SJCRH30 (cell line): ENCODE data around the gene FKRP. TPM values are rescaled to one million over a fixed set of nuclear protein-coding genes. Genes with fewer than 3 reads are reported as not detected.
"Not testable (repeated sequence)": the region's sequence is repeated elsewhere in the genome, so short reads cannot be mapped to it uniquely, and the experiment has no call there.

ENCODE experiments used
- DNase-seq, 2 experiments: peaks; one replicate each; pipeline ENCODE4 v3.0.0-alpha.2; 2015 to 2020
- H3K27ac ChIP-seq: fragments of 250-450 bp; sonication (Bioruptor Pico); 2 replicates; pipeline ENCODE4 v1.5.1; 2020; ENCODE audit warnings: mild to moderate bottlenecking, moderate library complexity
- H3K27me3 ChIP-seq: fragments of 250-450 bp; sonication (Bioruptor Pico); 2 replicates; pipeline ENCODE4 v1.5.1; 2020; ENCODE audit warnings: mild to moderate bottlenecking, moderate library complexity
- H3K36me3 ChIP-seq: fragments of 250-450 bp; sonication (Bioruptor Pico); 2 replicates; pipeline ENCODE4 v1.5.1; 2020; ENCODE audit warnings: mild to moderate bottlenecking, moderate library complexity
- H3K4me1 ChIP-seq: fragments of 250-450 bp; sonication (Bioruptor Pico); 2 replicates; pipeline ENCODE4 v1.5.1; 2020; ENCODE audit warnings: mild to moderate bottlenecking, moderate library complexity
- H3K4me3 ChIP-seq: fragments of 250-450 bp; sonication (Bioruptor Pico); 2 replicates; pipeline ENCODE4 v1.5.1; 2020; ENCODE audit warnings: mild to moderate bottlenecking, moderate library complexity
- H3K9me3 ChIP-seq: fragments of 250-450 bp; sonication (Bioruptor Pico); replicated peaks from 2 replicates; pipeline ENCODE4 v1.5.1; 2020; ENCODE audit warnings: mild to moderate bottlenecking, moderate library complexity
- total RNA-seq: library from RNA; depleted of rRNA; stranded (reverse); fragments of >200 nt; shearing (Covaris generic); gene quantifications from 2 replicates; pipeline ENCODE4 v1.2.3, GENCODE V29; 2014

The FKRP gene
- total RNA-seq, 1 experiment from 2014 or later: 15.6 TPM

DNA sequence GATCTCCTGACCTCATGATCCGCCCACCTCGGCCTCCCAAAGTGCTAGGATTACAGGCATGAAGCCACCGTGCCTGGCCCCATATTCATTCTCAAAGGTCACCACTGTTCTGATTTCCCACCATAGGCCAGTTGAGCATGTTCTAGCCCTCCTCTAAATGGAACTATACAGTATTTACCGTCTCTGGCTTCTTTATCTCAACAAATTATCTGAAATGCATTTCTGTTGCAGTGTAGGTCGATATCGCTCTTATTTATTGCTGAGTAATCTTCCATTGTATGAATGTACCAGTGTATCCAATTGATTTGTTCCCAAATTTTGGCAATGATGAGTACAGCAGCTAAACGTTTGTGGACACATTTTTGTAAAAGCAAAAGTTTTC is 27.2 kb downstream of the FKRP start:
- Histone ChIP-seq H3K4me3 (no peak overlapping the region), H3K4me1 (peaks cover 6% of the 10 kb centered on the region; the same call in 1 of the 2 replicates), H3K27ac (no peak overlapping the region), H3K27me3 (no peaks in the 10 kb centered on the region; the same call in 1 of the 2 replicates), H3K9me3 (no peaks in the 10 kb centered on the region), H3K36me3 (peaks cover 29% of the 10 kb centered on the region)
- no peak for DNase-seq

DNA sequence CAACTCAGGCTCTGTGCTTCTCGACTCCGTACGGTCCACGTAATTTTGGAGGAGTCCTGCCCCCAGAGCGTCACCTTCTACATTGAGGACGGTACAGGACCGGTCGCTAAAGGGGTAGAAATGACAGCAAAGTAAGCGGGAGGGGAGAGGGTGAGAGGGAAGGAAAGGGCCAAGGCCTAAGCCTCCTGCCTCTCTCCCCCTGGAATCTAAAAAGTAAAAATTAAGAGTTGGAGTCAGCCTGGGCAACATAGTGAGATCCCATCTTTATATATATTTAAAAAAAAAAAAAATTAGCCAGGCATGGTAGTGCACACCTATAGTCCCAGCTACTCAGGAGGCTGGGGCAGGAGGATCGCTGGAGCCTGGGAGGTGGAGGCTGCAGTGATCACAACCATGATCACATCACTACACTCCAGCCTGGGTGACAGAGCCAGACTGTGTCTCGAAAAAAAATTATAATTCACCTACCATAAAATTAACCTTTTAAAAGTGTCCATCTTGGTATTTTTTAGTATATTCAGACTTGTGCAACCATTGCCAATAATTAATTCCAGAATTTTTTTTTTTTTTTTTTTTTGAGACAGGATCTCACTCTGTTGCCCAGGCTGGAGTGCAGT is 29.9 kb downstream of the FKRP start:
- no peak for DNase-seq
- H3K27ac ChIP-seq: no peak overlapping the region
- no peaks in the 10 kb centered on the region for H3K9me3 ChIP-seq
- H3K4me1 ChIP-seq: peaks cover 4% of the 10 kb centered on the region; the same call in 1 of the 2 replicates
- peaks cover 29% of the 10 kb centered on the region for H3K36me3 ChIP-seq
- H3K4me3 ChIP-seq: no peak overlapping the region
- no peaks in the 10 kb centered on the region; the same call in 1 of the 2 replicates for H3K27me3 ChIP-seq

DNA sequence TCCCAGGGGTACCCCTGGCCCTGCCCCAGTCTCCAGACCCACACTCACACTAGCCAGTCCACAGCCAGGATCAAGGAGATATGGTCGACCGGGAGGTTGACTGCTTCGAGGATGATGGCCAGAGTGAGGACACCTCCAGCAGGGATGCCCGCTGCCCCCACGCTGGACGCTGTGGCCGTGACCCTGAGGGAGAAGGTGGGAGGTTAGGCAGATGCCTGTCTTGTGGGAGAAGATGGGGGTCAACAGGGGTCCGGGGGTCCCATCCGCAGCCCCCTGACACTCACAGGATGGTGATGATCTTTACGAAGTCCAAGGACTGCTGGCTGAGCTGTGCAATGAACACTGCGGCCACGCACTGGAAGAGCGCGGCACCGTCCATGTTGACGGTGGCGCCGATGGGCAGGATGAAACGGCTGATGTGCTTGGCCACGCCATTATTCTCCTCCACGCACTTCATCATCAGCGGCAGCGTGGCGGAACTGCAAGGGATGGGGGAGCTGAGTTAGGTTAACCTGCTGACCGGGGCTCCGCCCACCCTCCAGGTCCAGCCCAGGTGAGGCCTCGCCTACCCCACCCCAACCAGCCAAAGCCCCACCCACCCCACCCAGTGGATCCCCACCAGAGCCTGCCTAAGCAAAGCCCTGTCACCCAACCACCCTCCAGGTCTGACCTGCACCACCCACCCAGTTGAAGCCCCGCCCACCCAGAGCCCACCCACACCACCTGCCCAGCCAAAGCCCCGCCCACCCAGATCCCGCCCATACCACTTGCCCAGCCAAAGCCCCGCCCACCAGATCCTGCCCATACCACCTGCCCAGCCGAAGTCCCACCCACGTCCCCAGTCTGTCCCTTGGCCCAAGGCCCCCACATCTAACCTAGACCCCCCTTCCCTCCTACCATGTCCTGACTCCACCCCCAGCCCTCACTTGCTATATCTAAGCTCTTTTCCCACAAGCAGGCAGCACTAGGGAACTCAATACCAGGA is 31.4 kb downstream of the FKRP start:
- DNase-seq: peak in 1 of 2 experiments; percentile 25
- H3K9me3 ChIP-seq: no peaks in the 10 kb centered on the region
- H3K4me3 ChIP-seq: no peak overlapping the region
- no peaks in the 10 kb centered on the region for H3K27me3 ChIP-seq
- peaks cover 39% of the 10 kb centered on the region for H3K36me3 ChIP-seq
- H3K4me1 ChIP-seq: no peaks in the 10 kb centered on the region
- H3K27ac ChIP-seq: no peak overlapping the region

DNA sequence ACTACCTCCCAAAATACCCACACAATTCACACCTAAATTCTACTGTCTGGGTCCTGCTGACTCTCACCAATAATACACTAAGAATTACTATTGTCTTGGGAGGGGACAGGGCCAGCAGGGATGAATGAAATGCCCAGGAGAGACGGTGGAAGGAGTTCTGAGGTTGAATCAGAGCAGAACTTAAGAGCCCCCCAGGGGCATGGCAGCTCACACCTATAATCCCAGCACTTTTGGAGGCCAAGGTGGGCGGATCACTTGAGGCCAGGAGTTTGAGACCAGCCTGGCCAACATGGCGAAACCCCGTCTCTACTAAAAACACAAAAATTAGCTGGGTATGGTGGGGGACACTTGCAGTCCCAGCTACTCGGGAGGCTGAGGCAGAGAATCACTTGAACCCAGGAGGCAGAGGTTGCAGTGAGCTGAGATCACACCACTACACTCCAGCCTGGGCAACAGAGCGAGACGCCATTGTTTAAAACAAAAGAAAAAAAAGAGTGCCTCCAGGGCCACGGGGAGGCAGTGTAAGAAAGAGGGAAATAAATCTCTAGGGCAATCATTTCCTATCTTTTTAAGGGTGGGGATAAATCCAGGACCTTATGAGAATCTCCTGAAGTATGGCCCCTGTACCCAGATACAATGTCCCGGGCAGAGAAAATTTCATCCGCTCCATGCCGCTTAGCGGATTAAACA is 32.2 kb downstream of the FKRP start:
- H3K9me3 ChIP-seq, DNase-seq, H3K4me1 ChIP-seq, H3K27me3 ChIP-seq, H3K4me3 ChIP-seq, H3K27ac ChIP-seq: not testable (repeated sequence)
- H3K36me3 ChIP-seq: peaks cover 39% of the 10 kb centered on the region

DNA sequence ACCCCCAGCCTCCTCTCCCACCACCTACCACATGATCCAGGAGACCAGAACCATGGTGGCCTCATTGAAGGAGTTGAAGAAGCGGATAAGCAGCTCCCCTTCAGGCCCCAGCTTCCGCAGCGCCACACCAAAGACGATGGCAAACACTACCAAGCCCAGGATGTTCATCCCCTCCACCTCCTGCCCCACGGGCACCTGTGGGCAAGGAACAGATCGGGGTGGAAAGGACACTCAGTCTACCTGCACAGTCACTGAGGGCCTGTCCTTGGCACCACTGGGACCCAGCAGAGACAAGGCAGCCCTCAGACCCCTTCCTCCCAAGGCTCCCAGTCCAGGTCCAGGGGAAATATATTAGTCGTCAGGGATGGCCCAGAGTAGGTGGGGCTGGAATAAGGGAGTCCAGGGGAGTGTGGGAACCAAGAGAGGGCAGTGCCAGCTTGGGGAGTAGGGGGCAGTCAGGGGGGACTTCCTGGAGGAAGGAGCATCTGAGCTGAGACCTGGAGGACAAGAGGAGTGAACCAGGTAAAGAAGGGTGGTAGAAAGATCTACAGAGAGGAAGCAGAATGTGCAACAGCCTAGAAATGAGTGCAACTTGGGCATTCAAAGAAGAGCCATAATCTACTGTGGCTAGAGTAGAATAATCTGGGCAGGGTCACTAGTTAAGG is 36.6 kb downstream of the FKRP start:
- DNase-seq: no peak
- H3K9me3 ChIP-seq: no peaks in the 10 kb centered on the region
- H3K27ac ChIP-seq: no peak overlapping the region
- H3K4me3 ChIP-seq: no peak overlapping the region
- H3K36me3 ChIP-seq: peaks cover 19% of the 10 kb centered on the region
- H3K27me3 ChIP-seq: no peaks in the 10 kb centered on the region
- peaks cover 11% of the 10 kb centered on the region; the same call in 1 of the 2 replicates for H3K4me1 ChIP-seq

DNA sequence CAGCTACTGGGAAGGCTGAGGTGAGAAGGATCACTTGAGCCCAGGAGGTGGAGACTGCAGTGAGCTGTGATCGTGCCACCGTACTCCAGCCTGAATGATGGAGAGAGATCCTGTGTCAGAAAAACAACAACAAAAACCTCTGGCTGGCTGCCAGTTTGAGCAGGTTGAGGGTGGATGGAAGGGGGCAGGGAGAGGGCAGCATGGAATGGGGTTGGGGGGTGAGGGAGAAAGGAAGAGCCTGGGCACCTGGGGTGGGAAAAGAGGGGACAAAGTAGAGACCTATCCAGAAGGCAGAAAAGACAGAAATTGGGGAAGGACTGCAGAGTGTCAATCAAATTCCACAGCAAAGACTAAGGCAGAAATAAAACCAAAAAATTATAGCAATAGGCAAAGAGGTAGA is 37.8 kb downstream of the FKRP start:
- H3K36me3 ChIP-seq: peaks cover 16% of the 10 kb centered on the region
- H3K27me3 ChIP-seq: no peaks in the 10 kb centered on the region
- H3K9me3 ChIP-seq: no peaks in the 10 kb centered on the region
- DNase-seq: no peak
- no peak overlapping the region for H3K27ac ChIP-seq
- peaks cover 11% of the 10 kb centered on the region; the same call in 1 of the 2 replicates for H3K4me1 ChIP-seq
- no peak overlapping the region for H3K4me3 ChIP-seq

DNA sequence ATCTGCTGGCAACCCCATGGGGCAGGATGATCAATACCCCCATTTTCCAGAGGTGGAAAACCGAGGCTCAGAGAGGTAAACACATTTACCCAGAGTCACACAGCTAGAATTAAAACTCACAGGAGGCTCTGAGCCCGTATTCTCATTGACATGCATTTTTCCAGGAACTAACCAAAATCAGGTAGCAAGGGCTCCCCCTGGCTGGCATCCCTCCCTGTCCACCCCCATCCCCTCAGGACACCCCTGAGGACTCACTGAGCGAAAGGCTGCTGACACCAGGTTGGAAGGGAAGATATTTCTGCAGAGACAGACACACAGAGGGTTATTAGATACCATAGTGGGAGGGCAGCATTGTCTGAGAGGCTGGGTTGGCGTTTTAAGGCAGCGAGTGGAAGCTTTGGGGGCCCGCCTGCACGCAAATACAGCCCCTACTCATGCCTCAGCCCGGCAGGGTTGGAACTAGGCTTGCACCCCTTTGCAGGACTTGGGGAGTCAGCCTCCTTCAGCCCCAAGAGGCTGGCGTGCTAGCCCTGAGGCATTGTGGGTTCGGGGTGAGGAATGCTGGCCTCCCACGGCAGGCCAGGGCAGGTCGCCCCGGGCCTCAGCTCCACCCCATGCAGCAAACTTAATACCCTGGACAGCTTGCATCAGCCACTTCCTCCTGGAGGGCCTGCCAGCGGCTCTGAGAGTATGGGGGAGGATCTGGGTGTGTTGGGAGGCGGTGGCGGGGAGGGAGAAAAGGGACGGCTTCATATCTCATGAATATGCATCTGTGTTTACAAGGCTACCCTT is 38.6 kb downstream of the FKRP start:
- Histone ChIP-seq H3K27ac (peak overlapping the region; percentile 19), H3K36me3 (peaks cover 16% of the 10 kb centered on the region)
- DNase-seq: peak; percentile 70 to 71

DNA sequence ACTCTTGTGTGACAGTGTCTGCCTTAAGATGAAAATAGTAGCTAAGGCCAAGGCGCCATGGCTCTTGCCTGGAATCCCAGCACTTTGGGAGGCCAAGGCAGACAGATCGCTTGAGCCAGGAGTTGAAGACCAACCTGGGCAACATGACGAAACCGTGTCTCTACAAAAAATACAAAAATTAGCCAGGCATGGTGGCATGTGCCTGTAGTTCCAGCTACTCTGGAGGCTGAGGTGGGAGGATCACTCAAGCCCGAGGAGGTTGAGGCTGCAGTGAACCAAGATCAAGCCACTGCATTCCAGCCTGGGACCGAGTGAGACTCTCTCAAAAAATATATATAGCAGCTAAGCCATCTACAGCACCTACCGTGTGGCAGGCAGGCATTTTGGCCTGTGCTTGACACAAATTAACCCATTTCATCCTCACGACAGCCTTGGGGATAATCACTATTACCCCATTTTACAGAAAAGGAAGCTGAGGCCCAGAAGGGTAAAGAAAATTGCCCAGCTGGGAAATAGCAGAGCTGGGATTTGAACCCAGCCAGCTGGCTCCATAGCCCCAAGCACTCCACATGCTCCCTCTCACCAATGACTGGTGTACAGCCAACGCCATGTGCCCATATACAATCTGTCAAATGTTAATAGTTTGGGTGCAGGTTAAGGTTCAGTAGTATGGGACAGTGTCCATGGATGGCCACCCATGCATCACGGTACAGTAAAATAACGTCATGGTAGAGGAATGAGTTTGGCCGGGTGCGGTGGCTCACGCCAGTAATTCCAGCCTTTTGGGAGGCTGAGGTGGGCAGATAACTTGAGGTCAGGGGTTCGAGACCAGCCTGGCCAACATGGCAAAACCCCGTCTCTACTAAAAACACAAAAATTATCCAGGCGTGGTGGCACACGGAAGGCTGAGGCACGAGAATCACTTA is 39.5 kb downstream of the FKRP start:
- Histone ChIP-seq H3K36me3 (peaks cover 16% of the 10 kb centered on the region), H3K27me3 (no peaks in the 10 kb centered on the region), H3K4me1 (peaks cover 11% of the 10 kb centered on the region; the same call in 1 of the 2 replicates), H3K27ac (peak overlapping the region; percentile 19), H3K4me3 (peak overlapping the region; percentile 68), H3K9me3 (no peaks in the 10 kb centered on the region)
- no peak for DNase-seq

More for the DNA sequence above, 38.6 kb downstream of the FKRP start:
- Histone ChIP-seq H3K4me1 (peaks cover 11% of the 10 kb centered on the region; the same call in 1 of the 2 replicates), H3K9me3 (no peaks in the 10 kb centered on the region), H3K27me3 (no peaks in the 10 kb centered on the region), H3K4me3 (peak overlapping the region; percentile 32)

DNA sequence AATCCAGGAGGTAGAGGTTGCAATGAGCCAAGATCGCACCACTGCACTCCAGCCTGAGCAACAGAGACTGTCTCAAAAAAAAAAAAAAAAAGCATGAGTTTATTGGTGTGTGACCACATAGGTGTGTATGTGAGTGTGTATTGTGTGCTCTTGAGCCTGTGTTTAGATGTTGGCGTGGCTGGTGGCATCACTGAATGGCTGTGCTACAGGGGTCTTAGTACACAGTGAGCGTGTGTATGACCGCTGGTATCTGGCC is 40.1 kb downstream of the FKRP start:
- Histone ChIP-seq H3K4me3 (peak overlapping the region; percentile 68), H3K27ac (peak overlapping the region; percentile 88), H3K9me3 (no peaks in the 10 kb centered on the region), H3K4me1 (peaks cover 11% of the 10 kb centered on the region; the same call in 1 of the 2 replicates), H3K36me3 (peaks cover 16% of the 10 kb centered on the region), H3K27me3 (no peaks in the 10 kb centered on the region)
- DNase-seq: no peak

DNA sequence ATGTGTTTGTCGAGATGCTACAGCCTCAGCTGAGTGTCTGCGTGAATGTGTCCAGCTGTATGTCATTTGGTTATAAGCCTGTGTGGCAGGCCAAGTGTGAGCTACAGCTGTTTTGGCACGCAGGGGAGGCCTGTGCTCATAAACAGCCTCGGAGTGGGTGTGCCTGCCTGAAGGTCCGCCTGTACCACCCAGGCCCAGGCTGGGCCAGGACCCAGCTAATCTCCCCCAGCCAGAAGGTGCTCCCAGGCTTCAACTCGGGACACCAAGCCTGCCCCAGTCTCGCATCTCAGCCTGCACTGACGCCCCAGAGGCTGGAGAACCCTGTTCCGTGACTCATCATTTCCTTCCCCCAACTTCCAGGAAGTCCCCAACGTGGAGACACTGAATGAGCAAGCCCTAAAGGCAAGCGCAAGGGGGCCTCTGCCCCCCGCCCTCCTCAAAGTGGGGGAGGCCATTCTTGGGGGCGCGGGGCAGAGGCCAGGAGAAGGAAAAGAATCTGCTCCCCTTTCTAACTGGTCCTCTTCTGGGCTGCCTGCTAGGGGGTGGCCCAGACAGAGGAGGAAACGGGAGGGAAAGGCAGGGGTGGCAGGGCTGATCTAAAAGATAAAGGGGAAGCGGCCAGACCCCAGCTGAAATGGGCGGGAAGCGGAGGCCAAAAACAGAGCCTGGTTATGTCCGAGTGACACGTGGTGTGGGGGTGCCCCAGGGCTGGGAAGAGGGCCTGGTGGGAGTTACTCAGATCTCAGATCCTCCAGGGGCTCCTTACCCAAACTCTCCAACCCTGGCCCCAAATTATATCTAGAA is 40.6 kb downstream of the FKRP start:
- DNase-seq: peak; percentile 79 to 80
- peak overlapping the region; percentile 88 for H3K27ac ChIP-seq
- H3K4me1 ChIP-seq: peaks cover 11% of the 10 kb centered on the region; the same call in 1 of the 2 replicates
- no peaks in the 10 kb centered on the region for H3K9me3 ChIP-seq
- H3K36me3 ChIP-seq: peaks cover 11% of the 10 kb centered on the region
- H3K4me3 ChIP-seq: peak overlapping the region; percentile 68
- H3K27me3 ChIP-seq: no peaks in the 10 kb centered on the region

DNA sequence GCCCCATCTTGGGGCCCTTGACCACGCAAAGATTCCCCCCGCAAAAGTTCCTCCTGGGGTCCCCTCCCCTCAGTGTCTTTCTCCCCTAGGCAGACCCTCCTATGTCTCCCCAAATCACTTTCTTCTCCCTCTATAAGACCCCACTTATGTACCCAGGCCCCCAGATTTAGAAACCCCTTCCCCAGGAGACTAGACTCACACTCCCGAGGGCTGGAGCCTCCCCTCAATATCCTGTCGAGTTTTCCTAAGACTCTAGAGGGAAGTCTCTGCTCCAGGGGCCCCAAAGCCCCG is 41.1 kb downstream of the FKRP start:
- H3K36me3 ChIP-seq: peaks cover 7% of the 10 kb centered on the region
- H3K4me1 ChIP-seq: peaks cover 16% of the 10 kb centered on the region
- DNase-seq: no peak
- H3K27ac ChIP-seq: peak overlapping the region; percentile 88
- H3K4me3 ChIP-seq: peak overlapping the region; percentile 68
- H3K27me3 ChIP-seq: no peaks in the 10 kb centered on the region
- no peaks in the 10 kb centered on the region for H3K9me3 ChIP-seq

DNA sequence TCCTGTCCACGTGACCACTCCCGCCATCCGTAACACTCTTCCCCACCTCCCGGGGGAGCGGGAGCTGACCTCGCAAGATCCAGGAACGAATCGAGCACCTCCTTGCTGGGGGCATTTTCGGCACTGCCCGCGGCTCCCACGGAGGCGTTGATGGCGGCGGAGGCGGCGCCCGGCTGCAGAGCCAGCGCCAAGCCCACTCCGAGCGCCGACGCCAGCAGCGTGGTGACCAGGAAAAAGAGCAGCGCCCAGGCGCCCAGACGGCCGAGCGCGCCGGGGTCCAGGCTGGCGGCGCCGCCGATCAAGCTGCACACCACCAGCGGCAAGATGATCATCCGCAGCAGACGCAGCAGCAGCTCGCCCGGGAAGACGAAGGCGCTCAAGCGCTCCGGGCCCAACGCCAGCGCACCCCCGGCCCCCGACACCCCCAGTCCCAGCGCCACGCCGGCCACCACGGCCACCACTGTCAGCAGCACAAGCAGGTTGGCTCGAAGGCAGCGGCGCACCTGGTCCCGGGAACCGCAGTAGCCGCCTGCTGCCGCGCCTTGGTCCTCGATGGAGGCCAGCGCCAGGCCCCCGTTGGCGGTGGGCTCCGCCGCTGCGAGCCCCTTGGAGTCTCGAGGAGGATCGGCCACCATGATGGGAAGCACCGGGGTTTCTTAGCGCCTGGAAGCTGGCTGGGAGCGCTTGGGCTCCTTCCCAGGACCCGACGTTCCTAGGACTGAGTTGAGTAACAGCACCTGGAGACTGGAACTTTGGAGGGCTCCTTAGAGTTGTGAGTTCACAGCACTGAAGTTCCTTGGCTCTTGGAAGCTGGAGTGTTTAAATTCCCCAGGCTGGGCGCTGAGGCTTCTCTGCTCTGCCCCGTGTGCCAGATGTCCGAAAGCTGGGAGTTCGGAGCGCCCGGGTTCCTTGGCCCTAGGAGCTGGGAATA is 41.7 kb downstream of the FKRP start:
- peaks cover 7% of the 10 kb centered on the region for H3K36me3 ChIP-seq
- no peaks in the 10 kb centered on the region for H3K27me3 ChIP-seq
- peak overlapping the region; percentile 68 for H3K4me3 ChIP-seq
- H3K27ac ChIP-seq: peak overlapping the region; percentile 88
- no peaks in the 10 kb centered on the region for H3K9me3 ChIP-seq
- H3K4me1 ChIP-seq: peaks cover 22% of the 10 kb centered on the region
- peak; percentile 73 to 76 for DNase-seq
